SK-N-MC (cell line): ENCODE results near the gene PGM2L1.

Experiments
- DNase-seq: peaks from one replicate; pipeline ENCODE4 v3.0.0-alpha.2; 2011; ENCODE audit warnings: low read depth, low spot score
- H3K27ac ChIP-seq: fragments of 200-600 bp; sonication (generic); 2 replicates; pipeline ENCODE4 v1.5.1; 2016; ENCODE audit warnings: mixed run types
- H3K36me3 ChIP-seq: fragments of 200-600 bp; sonication (generic); 2 replicates; pipeline ENCODE4 v1.6.1; 2017; ENCODE audit warnings: antibody characterized with exemption, low read length, mixed read lengths; ENCODE audit not compliant: insufficient read depth
- H3K4me3 ChIP-seq: fragments of 200-600 bp; sonication (generic); 2 replicates; pipeline ENCODE4 v1.5.1; 2016
- H3K9ac ChIP-seq: fragments of 200-600 bp; sonication (generic); 2 replicates; pipeline ENCODE4 v1.8.0; 2017; ENCODE audit warnings: mixed run types, mixed read lengths; ENCODE audit not compliant: insufficient read length
- H3K9me3 ChIP-seq: fragments of 200-600 bp; sonication (generic); 2 replicates; pipeline ENCODE4 v1.6.1; 2017; ENCODE audit warnings: low read depth, mild to moderate bottlenecking, antibody characterized with exemption, low read length, moderate library complexity, mixed read lengths
- EZH2 ChIP-seq: fragments of 200-600 bp; sonication (generic); IDR thresholded peaks from one replicate; pipeline ENCODE4 v1.6.1; 2017; ENCODE audit warnings: antibody characterized with exemption
- FOXP2 ChIP-seq: optimal IDR thresholded peaks from 2 replicates; pipeline ENCODE3; 2011; ENCODE audit warnings: mild to moderate bottlenecking, moderate library complexity; ENCODE audit not compliant: insufficient read depth; ENCODE audit errors: extremely low read length, control extremely low read depth
- POLR2AphosphoS5 ChIP-seq: IDR thresholded peaks from 2 replicates; pipeline ENCODE4 v1.6.1; 2012; ENCODE audit warnings: mild to moderate bottlenecking, low read depth, low read length, borderline replicate concordance

PGM2L1 gene

GRCh38 chr11:74412733-74413359, 14.6 kb upstream of the PGM2L1 start:
- H3K9me3 ChIP-seq = no peaks in the 10 kb centered on the region
- H3K36me3 ChIP-seq = no peaks in the 10 kb centered on the region
- no peak for DNase-seq
- TF ChIP-seq POLR2AphosphoS5 = no peak
- no peak for TF ChIP-seq FOXP2
- no peak for TF ChIP-seq EZH2
- H3K27ac ChIP-seq = no peak overlapping the region
- H3K9ac ChIP-seq = no peak overlapping the region
- no peak overlapping the region for H3K4me3 ChIP-seq

GRCh38 chr11:74412321-74412720, 14.1 kb upstream of the PGM2L1 start:
- DNase-seq = no peak
- Histone ChIP-seq H3K9ac (no peak overlapping the region), H3K9me3 (no peaks in the 10 kb centered on the region), H3K4me3 (no peak overlapping the region), H3K27ac (no peak overlapping the region), H3K36me3 (no peaks in the 10 kb centered on the region)
- TF ChIP-seq POLR2AphosphoS5 (no peak), EZH2 (no peak), FOXP2 (no peak)

- DNase-seq = no peak
- TF ChIP-seq EZH2 (no peak), POLR2AphosphoS5 (no peak), FOXP2 (no peak)
- Histone ChIP-seq H3K27ac (no peak overlapping the region), H3K4me3 (no peak overlapping the region), H3K9me3 (no peaks in the 10 kb centered on the region), H3K9ac (no peak overlapping the region), H3K36me3 (no peaks in the 10 kb centered on the region)
Measured at GRCh38 chr11:74409633-74410032, 11.4 kb upstream of the PGM2L1 start.

- H3K9ac ChIP-seq = no peak overlapping the region
- peak overlapping the region; percentile 80 for H3K27ac ChIP-seq
- H3K4me3 ChIP-seq = 0 out of 2 replicates have a peak overlapping the region, but pooled peaks have one; percentile 45
- TF ChIP-seq POLR2AphosphoS5 (no peak), EZH2 (no peak), FOXP2 (no peak)
- no peak for DNase-seq
- no peaks in the 10 kb centered on the region for H3K36me3 ChIP-seq
- no peaks in the 10 kb centered on the region for H3K9me3 ChIP-seq
Measured at GRCh38 chr11:74403607-74404321, 5.5 kb upstream of the PGM2L1 start.

GRCh38 chr11:74400606-74401005, 2.4 kb upstream of the PGM2L1 start:
- no peak overlapping the region for H3K4me3 ChIP-seq
- no peaks in the 10 kb centered on the region for H3K9me3 ChIP-seq
- no peak for DNase-seq
- no peak overlapping the region for H3K9ac ChIP-seq
- TF ChIP-seq EZH2 (no peak), POLR2AphosphoS5 (no peak), FOXP2 (no peak)
- H3K27ac ChIP-seq = no peak overlapping the region
- no peaks in the 10 kb centered on the region for H3K36me3 ChIP-seq

GRCh38 chr11:74397501-74398243, 561 bp downstream of the PGM2L1 start:
- Histone ChIP-seq H3K36me3 (no peaks in the 10 kb centered on the region), H3K4me3 (peak overlapping the region; percentile 92), H3K27ac (no peak overlapping the region), H3K9ac (peak overlapping the region; percentile 80), H3K9me3 (no peaks in the 10 kb centered on the region)
- DNase-seq = no peak
- TF ChIP-seq POLR2AphosphoS5 = no peak
- no peak for TF ChIP-seq EZH2
- TF ChIP-seq FOXP2 = no peak

GRCh38 chr11:74392256-74392655, 6.0 kb downstream of the PGM2L1 start:
- H3K36me3 ChIP-seq = no peaks in the 10 kb centered on the region
- no peak for DNase-seq
- H3K4me3 ChIP-seq = no peak overlapping the region
- H3K9me3 ChIP-seq = 0 out of 2 replicates have a peak, but pooled peaks cover 4% of the 10 kb centered on the region
- H3K27ac ChIP-seq = no peak overlapping the region
- no peak overlapping the region for H3K9ac ChIP-seq
- no peak for TF ChIP-seq POLR2AphosphoS5
- TF ChIP-seq EZH2 = no peak
- TF ChIP-seq FOXP2 = no peak

- no peak for TF ChIP-seq EZH2
- no peak for TF ChIP-seq FOXP2
- TF ChIP-seq POLR2AphosphoS5 = no peak
- no peak overlapping the region for H3K4me3 ChIP-seq
Measured at GRCh38 chr11:74391193-74391592, 7.0 kb downstream of the PGM2L1 start.

More at GRCh38 chr11:74391193-74391592, 7.0 kb downstream of the PGM2L1 start:
- DNase-seq = no peak
- H3K9me3 ChIP-seq = 0 out of 2 replicates have a peak, but pooled peaks cover 4% of the 10 kb centered on the region
- no peak overlapping the region for H3K9ac ChIP-seq
- no peaks in the 10 kb centered on the region for H3K36me3 ChIP-seq
- no peak overlapping the region for H3K27ac ChIP-seq
